WTC11 (cell line): ENCODE results near the gene SLIT1. TPM values are rescaled to one million over a fixed set of nuclear protein-coding genes. Genes with fewer than 3 reads are reported as not detected.

ENCODE experiments used
- ATAC-seq: fragments of 200-7000 bp; cut with Tn5 transposase; 2 replicates; pipeline ENCODE4 v1.10.0; 2021; ENCODE audit warnings: mild to moderate bottlenecking, moderate library complexity
- CTCF ChIA-PET: fragments of 300-600 bp; sonication (Branson Sonifier 250); formaldehyde crosslinking; loops from one replicate; lab custom pipeline; 2021; ENCODE audit warnings: antibody characterized with exemption; lab: Charles Lee
- POLR2A ChIA-PET: fragments of 350-600 bp; sonication (Branson Sonifier 250); formaldehyde crosslinking; loops from one replicate; lab custom pipeline; 2021; ENCODE audit warnings: antibody characterized with exemption; lab: Charles Lee
- DNase-seq: peaks from one replicate; pipeline ENCODE4 v3.0.0; 2021; ENCODE audit warnings: low spot score
- H3K27ac Mint-ChIP-seq: 2 replicates; pipeline ENCODE4 v1.8.0; 2021; ENCODE audit warnings: mixed read lengths
- H3K27me3 Mint-ChIP-seq: 2 replicates; pipeline ENCODE4 v1.8.0; 2021; ENCODE audit warnings: low read depth, mild to moderate bottlenecking, moderate library complexity, mixed read lengths
- H3K36me3 Mint-ChIP-seq: 2 replicates; pipeline ENCODE4 v1.8.0; 2021; ENCODE audit warnings: mixed read lengths
- H3K4me1 Mint-ChIP-seq: 2 replicates; pipeline ENCODE4 v1.8.0; 2022; ENCODE audit warnings: mixed read lengths
- H3K4me3 Mint-ChIP-seq: 2 replicates; pipeline ENCODE4 v1.8.0; 2021; ENCODE audit warnings: mild to moderate bottlenecking, moderate library complexity, mixed read lengths
- H3K9me3 Mint-ChIP-seq: 2 replicates; pipeline ENCODE4 v1.8.0; 2021; ENCODE audit warnings: mixed read lengths
- ARID4B ChIP-seq: sonication (generic); formaldehyde crosslinking; IDR thresholded peaks from 2 replicates; pipeline ENCODE4 v1.8.0; 2023; ENCODE audit warnings: missing genetic modification reagents, mild to moderate bottlenecking, borderline replicate concordance
- JAZF1 ChIP-seq: fragments of 250-450 bp; sonication (Bioruptor Pico); IDR thresholded peaks from 2 replicates; pipeline ENCODE4 v1.9.0; 2021; ENCODE audit warnings: moderate library complexity, mild to moderate bottlenecking, inconsistent platforms
- NFE2L1 ChIP-seq: sonication (generic); formaldehyde crosslinking; IDR thresholded peaks from 2 replicates; pipeline ENCODE4 v1.8.1; 2023; ENCODE audit warnings: missing genetic modification reagents
- PRRX2 ChIP-seq: fragments of 250-450 bp; sonication (Bioruptor Pico); IDR thresholded peaks from 2 replicates; pipeline ENCODE4 v1.8.0; 2021; ENCODE audit warnings: mild to moderate bottlenecking
- RELA ChIP-seq: sonication (generic); formaldehyde crosslinking; IDR thresholded peaks from 2 replicates; pipeline ENCODE4 v1.8.1; 2022; ENCODE audit warnings: missing genetic modification reagents, mild to moderate bottlenecking, borderline replicate concordance
- SMAD4 ChIP-seq: sonication (generic); formaldehyde crosslinking; IDR thresholded peaks from 2 replicates; pipeline ENCODE4 v1.8.0; 2022; ENCODE audit warnings: mild to moderate bottlenecking, missing genetic modification reagents
- ZSCAN18 ChIP-seq: fragments of 250-450 bp; sonication (Bioruptor Pico); IDR thresholded peaks from 2 replicates; pipeline ENCODE4 v2.1.2; 2022; ENCODE audit warnings: mild to moderate bottlenecking, moderate library complexity
- total RNA-seq: library from RNA; stranded (reverse); gene quantifications from 3 replicates; pipeline ENCODE4 v1.2.3, GENCODE V29; 2021
- TF ChIP-seq, protein P1 (sequence below): fragments of 200-600 bp; IDR thresholded peaks from 2 replicates; pipeline ENCODE4 v1.8.0; 2022; ENCODE audit warnings: antibody characterized with exemption
- TF ChIP-seq, protein P2 (sequence below): sonication (generic); formaldehyde crosslinking; IDR thresholded peaks from 2 replicates; pipeline ENCODE4 v1.8.1; 2022; ENCODE audit warnings: low read depth, missing genetic modification reagents, borderline replicate concordance
- TF ChIP-seq, protein P3 (sequence below): sonication (generic); formaldehyde crosslinking; IDR thresholded peaks from 2 replicates; pipeline ENCODE4 v1.8.0; 2022; ENCODE audit warnings: mild to moderate bottlenecking, missing genetic modification reagents
- TF ChIP-seq, protein P4 (sequence below): fragments of 250-450 bp; sonication (Bioruptor Pico); IDR thresholded peaks from 2 replicates; pipeline ENCODE4 v1.9.0; 2021; ENCODE audit warnings: mild to moderate bottlenecking
- TF ChIP-seq, protein P5 (sequence below): sonication (generic); formaldehyde crosslinking; IDR thresholded peaks from 2 replicates; pipeline ENCODE4 v1.8.0; 2022; ENCODE audit warnings: mild to moderate bottlenecking, missing genetic modification reagents

SLIT1 gene
- total RNA-seq, 1 experiment from 2014 or later, result 1.6 TPM

- no peak for TF ChIP-seq ARID4B (CRISPR knock-in tag)
Measured at GRCh38 chr10:97235353-97235752, 49.6 kb upstream of the SLIT1 start (continued).

GRCh38 chr10:97234400-97234799 lies 48.6 kb upstream of the SLIT1 start:
- ChIA-PET CTCF (interaction anchor here (0.7 to 4.6 kb wide), 7 partner anchors 10 to 195 kb away, joined by 3 to 27 read pairs (median 6); no protein-coding TSS in a partner anchor), POLR2A (no interaction called here)
- Mint-ChIP-seq H3K27me3 (no peaks in the 10 kb centered on the region), H3K4me3 (no peak overlapping the region), H3K27ac (no peak overlapping the region), H3K36me3 (peaks cover 6% of the 10 kb centered on the region), H3K4me1 (no peaks in the 10 kb centered on the region), H3K9me3 (no peaks in the 10 kb centered on the region)
- TF ChIP-seq NFE2L1 (CRISPR knock-in tag), result no peak
- TF ChIP-seq, protein P1, sequence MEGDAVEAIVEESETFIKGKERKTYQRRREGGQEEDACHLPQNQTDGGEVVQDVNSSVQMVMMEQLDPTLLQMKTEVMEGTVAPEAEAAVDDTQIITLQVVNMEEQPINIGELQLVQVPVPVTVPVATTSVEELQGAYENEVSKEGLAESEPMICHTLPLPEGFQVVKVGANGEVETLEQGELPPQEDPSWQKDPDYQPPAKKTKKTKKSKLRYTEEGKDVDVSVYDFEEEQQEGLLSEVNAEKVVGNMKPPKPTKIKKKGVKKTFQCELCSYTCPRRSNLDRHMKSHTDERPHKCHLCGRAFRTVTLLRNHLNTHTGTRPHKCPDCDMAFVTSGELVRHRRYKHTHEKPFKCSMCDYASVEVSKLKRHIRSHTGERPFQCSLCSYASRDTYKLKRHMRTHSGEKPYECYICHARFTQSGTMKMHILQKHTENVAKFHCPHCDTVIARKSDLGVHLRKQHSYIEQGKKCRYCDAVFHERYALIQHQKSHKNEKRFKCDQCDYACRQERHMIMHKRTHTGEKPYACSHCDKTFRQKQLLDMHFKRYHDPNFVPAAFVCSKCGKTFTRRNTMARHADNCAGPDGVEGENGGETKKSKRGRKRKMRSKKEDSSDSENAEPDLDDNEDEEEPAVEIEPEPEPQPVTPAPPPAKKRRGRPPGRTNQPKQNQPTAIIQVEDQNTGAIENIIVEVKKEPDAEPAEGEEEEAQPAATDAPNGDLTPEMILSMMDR, result peak; percentile 42; the same call in 1 of the 2 replicates
- no peak for TF ChIP-seq SMAD4
- TF ChIP-seq, protein P2, sequence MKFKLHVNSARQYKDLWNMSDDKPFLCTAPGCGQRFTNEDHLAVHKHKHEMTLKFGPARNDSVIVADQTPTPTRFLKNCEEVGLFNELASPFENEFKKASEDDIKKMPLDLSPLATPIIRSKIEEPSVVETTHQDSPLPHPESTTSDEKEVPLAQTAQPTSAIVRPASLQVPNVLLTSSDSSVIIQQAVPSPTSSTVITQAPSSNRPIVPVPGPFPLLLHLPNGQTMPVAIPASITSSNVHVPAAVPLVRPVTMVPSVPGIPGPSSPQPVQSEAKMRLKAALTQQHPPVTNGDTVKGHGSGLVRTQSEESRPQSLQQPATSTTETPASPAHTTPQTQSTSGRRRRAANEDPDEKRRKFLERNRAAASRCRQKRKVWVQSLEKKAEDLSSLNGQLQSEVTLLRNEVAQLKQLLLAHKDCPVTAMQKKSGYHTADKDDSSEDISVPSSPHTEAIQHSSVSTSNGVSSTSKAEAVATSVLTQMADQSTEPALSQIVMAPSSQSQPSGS, result no peak
- TF ChIP-seq, protein P3, sequence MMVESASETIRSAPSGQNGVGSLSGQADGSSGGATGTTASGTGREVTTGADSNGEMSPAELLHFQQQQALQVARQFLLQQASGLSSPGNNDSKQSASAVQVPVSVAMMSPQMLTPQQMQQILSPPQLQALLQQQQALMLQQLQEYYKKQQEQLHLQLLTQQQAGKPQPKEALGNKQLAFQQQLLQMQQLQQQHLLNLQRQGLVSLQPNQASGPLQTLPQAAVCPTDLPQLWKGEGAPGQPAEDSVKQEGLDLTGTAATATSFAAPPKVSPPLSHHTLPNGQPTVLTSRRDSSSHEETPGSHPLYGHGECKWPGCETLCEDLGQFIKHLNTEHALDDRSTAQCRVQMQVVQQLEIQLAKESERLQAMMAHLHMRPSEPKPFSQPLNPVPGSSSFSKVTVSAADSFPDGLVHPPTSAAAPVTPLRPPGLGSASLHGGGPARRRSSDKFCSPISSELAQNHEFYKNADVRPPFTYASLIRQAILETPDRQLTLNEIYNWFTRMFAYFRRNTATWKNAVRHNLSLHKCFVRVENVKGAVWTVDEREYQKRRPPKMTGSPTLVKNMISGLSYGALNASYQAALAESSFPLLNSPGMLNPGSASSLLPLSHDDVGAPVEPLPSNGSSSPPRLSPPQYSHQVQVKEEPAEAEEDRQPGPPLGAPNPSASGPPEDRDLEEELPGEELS (CRISPR knock-in tag), result no peak
- TF ChIP-seq, protein P4, sequence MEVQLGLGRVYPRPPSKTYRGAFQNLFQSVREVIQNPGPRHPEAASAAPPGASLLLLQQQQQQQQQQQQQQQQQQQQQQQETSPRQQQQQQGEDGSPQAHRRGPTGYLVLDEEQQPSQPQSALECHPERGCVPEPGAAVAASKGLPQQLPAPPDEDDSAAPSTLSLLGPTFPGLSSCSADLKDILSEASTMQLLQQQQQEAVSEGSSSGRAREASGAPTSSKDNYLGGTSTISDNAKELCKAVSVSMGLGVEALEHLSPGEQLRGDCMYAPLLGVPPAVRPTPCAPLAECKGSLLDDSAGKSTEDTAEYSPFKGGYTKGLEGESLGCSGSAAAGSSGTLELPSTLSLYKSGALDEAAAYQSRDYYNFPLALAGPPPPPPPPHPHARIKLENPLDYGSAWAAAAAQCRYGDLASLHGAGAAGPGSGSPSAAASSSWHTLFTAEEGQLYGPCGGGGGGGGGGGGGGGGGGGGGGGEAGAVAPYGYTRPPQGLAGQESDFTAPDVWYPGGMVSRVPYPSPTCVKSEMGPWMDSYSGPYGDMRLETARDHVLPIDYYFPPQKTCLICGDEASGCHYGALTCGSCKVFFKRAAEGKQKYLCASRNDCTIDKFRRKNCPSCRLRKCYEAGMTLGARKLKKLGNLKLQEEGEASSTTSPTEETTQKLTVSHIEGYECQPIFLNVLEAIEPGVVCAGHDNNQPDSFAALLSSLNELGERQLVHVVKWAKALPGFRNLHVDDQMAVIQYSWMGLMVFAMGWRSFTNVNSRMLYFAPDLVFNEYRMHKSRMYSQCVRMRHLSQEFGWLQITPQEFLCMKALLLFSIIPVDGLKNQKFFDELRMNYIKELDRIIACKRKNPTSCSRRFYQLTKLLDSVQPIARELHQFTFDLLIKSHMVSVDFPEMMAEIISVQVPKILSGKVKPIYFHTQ (CRISPR knock-in tag), result no peak
- TF ChIP-seq JAZF1, result no peak
- ATAC-seq (no peak), DNase-seq (no peak)

DNA sequence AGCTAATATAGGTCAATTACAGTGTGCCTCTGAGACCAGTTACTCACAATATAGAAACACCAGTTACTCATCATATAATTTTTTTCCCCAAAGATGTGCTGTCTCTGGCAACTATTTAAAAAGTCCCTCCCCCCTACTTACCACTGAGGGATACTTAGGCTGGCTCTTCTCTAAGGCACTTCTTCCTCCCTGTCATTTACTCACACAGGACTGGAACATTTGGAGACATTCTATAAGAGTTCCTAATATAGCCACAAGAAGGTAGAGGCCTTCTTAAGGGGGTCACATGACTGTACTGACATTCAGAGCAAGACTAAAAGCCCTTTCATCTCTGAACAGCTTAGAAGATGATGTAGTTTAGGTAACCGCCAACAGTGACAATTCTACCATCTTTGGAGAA lies 44.4 kb upstream of the SLIT1 start:
- peaks cover 7% of the 10 kb centered on the region for H3K36me3 Mint-ChIP-seq
- no peaks in the 10 kb centered on the region for H3K4me1 Mint-ChIP-seq
- no peak overlapping the region for H3K27ac Mint-ChIP-seq
- ChIA-PET POLR2A (no interaction called here), CTCF (no interaction called here)
- no peak for DNase-seq
- H3K27me3 Mint-ChIP-seq, result no peaks in the 10 kb centered on the region
- ATAC-seq, result no peak
- H3K9me3 Mint-ChIP-seq, result no peaks in the 10 kb centered on the region
- TF ChIP-seq, protein P5, sequence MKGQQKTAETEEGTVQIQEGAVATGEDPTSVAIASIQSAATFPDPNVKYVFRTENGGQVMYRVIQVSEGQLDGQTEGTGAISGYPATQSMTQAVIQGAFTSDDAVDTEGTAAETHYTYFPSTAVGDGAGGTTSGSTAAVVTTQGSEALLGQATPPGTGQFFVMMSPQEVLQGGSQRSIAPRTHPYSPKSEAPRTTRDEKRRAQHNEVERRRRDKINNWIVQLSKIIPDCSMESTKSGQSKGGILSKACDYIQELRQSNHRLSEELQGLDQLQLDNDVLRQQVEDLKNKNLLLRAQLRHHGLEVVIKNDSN (CRISPR knock-in tag), result no peak
- TF ChIP-seq ZSCAN18 (CRISPR knock-in tag) (no peak), PRRX2 (CRISPR knock-in tag) (no peak), RELA (CRISPR knock-in tag) (no peak)
- no peak overlapping the region for H3K4me3 Mint-ChIP-seq
